Activated CD4-positive, alpha-beta T cell treated with anti-CD3 and anti-CD28 coated beads for 24 hours (primary cell): ENCODE data around the gene SLC25A24.
"Not testable (repeated sequence)": the region's sequence is repeated elsewhere in the genome, so short reads cannot be mapped to it uniquely, and the experiment has no call there.

Experiments used
- DNase-seq, 2 donors: peaks; one replicate each; pipeline ENCODE4 v3.0.0-alpha.2; 2020; ENCODE audit warnings: low read depth in 2 of 2

The SLC25A24 gene

GRCh38 chr1:108199201-108199691 is 897 bp downstream of the SLC25A24 start:
- DNase-seq, result no peak

DNA sequence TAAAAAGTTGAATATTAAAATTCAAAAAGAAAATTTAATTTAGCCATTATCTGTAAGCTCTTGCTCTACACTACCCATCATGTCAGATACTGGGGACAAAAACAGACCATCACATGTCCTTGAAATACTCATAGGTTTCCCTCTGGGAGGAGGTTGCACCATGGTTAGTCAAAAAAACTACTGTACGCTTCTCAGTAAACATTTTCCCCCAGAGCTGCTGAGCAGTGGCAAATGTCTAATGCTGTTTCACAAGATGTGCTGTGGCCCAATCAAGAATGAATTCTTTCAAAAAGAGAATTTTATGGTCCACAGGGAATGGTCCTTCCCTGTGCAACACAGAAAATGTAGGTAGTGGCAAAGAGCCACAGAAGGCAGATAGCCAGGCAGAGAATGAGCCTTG is 6.1 kb downstream of the SLC25A24 start:
- DNase-seq, result no peak

DNA sequence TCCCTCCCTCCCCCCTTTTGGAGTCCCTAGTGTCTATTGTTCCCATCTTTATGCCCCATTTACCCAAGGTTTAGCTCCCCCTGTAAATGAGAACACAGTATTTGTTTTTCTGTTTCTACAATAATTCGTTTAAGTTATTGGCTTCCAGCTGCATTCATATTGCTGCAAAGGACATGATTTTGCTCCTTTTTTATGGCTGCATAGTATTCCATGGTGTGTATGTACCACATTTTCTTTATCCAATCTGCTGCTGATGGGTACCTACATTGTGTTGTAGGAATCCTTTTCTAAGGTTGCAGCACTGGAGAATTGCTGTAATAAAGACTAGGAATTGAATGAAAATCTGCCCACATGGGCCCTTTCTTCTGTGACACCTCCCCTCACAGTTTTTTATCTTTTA is 6.8 kb downstream of the SLC25A24 start:
- DNase-seq, result no peak

GRCh38 chr1:108192581-108192980 is 7.6 kb downstream of the SLC25A24 start:
- no peak for DNase-seq

DNA sequence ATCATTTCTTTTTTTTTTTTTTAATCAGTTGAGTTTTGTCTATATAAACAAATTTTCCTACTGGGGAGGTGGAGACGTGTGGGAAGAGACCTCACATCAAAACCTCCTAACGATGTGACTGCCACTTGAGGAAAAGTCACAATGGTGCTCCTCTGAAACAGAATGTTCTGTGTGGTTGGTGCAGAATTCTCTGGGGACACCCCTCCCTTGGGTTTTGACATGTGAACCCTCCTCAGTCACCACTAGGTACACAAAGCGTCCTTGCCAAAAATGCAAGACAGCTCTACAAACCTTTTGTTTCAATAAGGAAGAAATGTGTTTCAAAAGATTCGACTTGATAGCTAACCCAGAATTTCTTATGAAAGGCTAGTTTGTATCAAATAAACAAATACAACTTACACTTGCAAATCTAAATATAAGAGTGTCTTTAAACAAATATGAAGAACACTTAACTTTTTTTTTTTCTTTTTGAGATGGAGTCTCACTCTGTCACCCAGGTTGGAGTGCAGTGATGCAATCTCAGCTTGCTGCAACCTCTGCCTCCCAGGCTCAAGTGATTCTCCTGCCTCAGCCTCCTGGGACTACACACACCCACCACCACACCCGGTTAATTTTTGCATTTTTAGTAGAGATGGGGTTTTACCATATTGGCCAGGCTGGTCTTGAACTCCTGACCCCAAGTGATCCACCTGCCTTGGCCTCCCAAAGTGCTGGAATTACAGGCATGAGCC is 9.3 kb downstream of the SLC25A24 start:
- DNase-seq, result no peak

- DNase-seq, result no peak
These were observed 10.0 kb downstream of the SLC25A24 start for GRCh38 chr1:108190001-108190634.

- no peak for DNase-seq
These were observed 11.3 kb downstream of the SLC25A24 start for GRCh38 chr1:108188801-108189200.

GRCh38 chr1:108182959-108183700 is 17.0 kb downstream of the SLC25A24 start:
- no peak for DNase-seq

DNA sequence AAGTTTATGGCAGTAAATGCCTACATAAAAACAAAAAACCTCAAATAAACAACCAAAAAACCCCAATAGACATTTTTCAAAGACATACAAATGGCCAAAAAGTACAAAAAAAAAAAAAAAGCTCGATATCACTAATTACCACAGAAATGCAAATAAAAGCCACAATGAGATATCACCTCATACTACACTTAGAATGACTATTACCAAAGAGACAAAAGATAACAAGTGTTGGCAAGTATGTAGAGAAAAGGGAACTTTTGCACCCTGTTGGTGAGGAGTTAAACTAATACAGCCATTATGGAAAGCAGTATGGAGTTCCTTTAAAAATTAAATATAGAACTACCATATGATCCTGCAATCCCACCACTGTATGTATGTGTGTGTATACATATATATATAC is 21.1 kb downstream of the SLC25A24 start:
- DNase-seq, result no peak

DNA sequence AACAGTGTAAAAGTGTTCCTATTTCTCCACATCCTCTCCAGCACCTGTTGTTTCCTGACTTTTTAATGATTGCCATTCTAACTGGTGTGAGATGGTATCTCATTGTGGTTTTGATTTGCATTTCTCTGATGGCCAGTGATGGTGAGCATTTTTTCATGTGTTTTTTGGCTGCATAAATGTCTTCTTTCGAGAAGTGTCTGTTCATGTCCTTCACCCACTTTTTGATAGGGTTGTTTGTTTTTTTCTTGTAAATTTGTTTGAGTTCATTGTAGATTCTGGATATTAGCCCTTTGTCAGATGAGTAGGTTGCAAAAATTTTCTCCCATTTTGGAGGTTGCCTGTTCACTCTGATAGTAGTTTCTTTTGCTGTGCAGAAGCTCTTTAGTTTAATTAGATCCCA is 37.7 kb downstream of the SLC25A24 start:
- not testable (repeated sequence) for DNase-seq

- DNase-seq, result not testable (repeated sequence)
These were observed 40.2 kb downstream of the SLC25A24 start for GRCh38 chr1:108159951-108160350.

DNA sequence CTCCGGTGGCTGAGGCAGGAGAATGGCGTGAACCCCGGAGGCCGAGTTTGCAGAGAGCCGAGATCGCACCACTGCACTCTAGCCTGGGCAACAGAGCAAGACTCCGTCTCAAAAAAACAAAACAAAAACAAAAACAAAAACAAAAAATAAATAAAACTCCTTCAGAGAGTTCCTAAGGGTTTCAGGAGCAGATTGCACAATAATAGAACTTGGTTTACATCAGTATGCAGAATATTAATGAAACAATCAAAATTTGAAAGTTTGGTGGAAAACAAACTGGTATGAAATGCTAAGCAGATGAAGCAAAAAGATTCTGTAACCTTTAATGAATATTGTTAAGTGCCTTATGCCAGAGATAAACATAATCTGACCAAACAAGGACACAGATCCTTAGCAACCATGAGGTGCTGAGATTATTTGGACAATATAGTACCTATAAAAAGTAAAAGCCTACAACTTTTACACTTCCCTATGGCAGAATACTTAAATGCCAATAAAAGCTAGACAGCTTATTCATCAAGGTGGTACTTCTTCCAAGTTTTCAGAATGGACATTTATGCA is 41.2 kb downstream of the SLC25A24 start:
- no peak for DNase-seq

DNA sequence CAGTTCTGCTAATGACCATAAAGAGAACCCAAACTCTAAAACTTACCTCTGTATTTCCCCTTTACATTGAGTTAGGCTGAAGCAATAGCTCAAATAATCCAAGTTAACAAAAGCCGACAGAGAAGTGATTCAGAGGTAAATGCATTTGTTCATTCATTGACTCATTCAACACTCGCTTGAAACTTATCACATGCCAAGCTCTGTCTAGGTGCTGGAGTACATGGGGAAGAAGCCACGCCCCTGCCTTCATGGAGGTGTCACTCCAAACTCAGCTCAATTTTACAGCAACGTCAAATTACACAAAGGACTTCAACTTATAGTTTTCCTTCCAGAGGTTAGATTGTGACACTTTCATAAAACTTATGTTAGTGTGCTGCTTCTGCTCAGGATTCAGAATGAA is 45.8 kb downstream of the SLC25A24 start:
- DNase-seq, result no peak

DNA sequence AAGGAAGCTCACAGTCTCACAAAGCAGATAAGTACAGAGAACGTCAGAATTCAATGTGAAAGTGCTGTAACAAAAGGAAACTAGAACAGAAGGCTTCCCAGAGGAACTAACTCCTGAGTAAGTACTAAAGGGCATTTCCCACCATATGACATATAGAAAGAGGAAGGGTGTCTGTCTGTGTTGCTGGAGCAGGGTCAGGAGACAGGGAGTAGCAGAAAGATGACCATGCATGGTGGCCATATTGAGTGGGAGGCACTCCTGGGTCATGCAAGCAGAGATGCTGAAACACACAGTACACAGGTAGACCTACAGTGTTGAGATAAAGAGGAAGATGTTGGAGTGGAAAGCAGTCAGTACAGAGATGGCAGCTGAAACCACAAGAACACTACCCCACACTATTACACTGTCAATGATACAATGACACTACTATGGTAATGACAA is 47.3 kb downstream of the SLC25A24 start:
- DNase-seq, result no peak

GRCh38 chr1:108151548-108151947 is 48.6 kb downstream of the SLC25A24 start:
- no peak for DNase-seq

DNA sequence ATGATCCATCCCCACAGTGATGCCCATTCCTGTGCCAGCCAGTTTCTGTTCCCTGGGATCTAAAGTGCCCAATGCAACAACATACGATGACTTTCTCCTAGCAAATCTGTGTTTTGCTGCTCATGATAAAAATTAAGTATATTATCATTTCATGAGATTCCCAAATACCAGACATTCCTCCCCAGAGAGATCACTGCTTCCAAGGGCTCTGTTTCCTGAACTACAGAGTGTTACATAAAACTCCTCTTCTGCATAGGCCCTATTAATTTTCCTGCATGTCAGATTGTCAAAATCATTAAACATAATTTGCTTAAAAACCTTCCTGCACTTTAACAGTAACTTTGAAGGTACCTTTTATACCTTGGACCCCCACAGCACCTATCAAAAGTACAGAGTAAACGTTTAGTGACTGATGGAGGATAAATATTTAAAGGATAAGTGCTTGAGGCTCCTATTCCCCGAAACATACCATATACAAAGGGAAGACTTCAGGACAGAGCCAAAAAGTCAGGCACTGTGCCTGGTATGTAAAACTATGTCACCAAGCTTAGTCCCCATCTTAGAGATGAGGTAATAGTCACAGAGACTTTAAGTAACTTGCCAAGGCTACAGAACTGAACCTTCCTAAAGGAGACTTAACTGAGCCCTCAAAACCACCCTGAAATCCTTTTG is 50.2 kb downstream of the SLC25A24 start:
- DNase-seq, result no peak

DNA sequence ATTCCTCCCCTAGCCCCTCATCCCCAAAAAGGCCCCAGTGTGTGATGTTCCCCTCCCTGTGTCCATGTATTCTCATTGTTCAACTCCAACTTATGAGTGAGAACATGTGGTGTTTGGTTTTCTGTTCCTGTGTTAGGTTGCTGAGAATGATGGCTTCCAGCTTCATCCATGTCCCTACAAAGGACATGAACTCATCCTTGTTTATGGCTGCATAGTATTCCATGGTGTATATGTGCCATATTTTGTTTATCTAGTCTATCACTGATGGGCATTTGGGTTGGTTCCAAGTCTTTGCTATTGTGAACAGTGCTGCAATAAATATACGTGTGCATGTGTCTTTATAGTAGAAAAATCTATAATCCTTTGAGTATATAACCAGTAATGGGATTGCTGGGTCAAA is 55.6 kb downstream of the SLC25A24 start:
- DNase-seq, result not testable (repeated sequence)

DNA sequence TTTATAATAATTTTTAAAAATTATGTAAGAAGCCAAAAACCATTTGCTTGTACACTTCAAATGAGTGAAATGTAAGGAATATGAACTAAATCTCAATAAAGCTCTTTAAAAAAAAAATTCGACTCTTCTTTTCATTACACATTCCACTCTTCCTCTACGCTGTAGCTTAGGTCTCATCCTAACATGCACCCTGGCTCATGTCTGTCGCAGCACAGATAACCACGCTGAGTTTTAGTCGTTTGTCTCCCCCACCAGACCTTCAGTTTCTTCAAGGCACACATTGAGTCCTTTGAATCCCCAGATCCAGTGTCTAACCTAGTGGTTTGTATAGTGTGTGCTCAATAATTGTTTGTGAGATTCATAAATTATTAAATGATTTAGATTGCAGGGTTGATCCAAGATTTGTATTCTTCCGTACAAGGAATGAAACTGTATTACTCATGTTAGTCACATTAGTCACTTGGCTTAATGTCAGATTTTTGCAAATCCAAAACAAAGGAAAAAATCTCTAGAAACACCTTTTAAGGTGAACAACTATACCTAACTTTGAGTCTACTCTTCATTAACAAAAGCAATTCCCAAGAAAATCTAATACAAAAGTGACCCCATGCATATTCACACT is 57.3 kb downstream of the SLC25A24 start:
- DNase-seq, result no peak

DNA sequence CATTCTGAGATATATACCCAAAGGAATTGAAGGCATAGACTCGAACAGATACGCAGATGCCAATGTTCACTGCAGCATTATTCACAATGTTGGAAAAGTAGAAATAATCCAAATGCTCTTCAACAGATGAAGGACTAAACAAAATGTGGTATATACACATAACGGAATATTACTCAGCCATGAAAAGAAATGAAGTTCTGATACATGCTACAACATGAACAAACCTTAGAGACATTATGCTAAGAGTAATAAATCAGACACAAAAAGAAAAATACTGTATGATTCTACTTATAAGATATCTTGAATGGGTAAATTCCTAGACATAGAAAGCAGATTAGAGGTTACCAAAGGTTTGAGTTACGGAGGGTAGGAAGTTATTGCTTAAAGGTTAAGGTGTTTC is 57.9 kb downstream of the SLC25A24 start:
- no peak for DNase-seq

DNA sequence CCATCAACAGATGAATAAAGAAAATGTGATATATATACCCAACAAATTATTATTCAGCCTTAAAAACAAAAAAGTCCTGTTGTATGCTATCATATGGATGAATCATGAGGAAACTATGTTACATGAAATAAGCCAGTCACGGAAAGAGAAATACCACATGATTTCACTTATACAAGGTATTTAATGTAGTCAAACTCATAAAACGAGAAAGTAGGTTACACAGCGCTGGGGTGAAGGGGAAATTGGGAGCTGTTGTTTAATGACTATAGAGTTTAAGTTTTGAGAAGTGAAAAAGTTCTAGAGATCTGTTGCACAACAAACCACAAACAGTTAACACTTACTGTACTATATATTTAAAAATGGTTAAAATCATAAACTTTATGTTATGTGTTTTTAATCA is 58.5 kb downstream of the SLC25A24 start:
- no peak for DNase-seq

DNA sequence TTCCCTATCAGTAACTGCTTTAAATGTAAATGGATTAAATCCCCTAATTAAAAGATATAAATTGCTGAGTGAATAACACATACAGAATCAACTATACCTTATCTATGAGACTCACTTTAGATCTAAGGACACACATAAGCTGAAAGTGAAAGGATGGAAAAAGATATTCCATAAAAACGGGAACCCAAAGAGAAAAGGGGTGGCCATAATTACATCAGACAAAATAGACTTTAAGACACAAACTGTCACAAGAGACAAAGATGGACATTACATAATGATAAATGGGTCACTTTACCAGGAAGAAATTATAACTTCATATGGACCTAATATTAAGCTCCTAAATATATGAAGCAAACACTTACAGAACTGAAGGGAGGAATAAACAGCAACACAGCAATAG is 59.2 kb downstream of the SLC25A24 start:
- DNase-seq, result no peak
